Mesendoderm (in vitro differentiated cells): Measurements from ENCODE around the gene CDH8.
A peak's percentile ranks its signal among the peaks of the same experiment; 100 is the strongest.
"Not testable (repeated sequence)": the region's sequence is repeated elsewhere in the genome, so short reads cannot be mapped to it uniquely, and the experiment has no call there.

Experiments used
- DNase-seq: peaks from one replicate; pipeline ENCODE4 v3.0.0; 2013
- H2AK5ac ChIP-seq: 2 replicates; pipeline ENCODE4 v1.6.1; 2013; ENCODE audit warnings: low read length, inconsistent platforms
- H2BK120ac ChIP-seq: 2 replicates; pipeline ENCODE4 v1.6.1; 2013; ENCODE audit warnings: low read depth, mild to moderate bottlenecking, low read length, moderate library complexity, mixed read lengths
- H2BK15ac ChIP-seq: replicated peaks from 2 replicates; pipeline ENCODE4 v1.6.1; 2013; ENCODE audit warnings: low read depth, mild to moderate bottlenecking, moderate library complexity
- H2BK5ac ChIP-seq: 2 replicates; pipeline ENCODE4 v1.6.1; 2013; ENCODE audit warnings: low read length, inconsistent platforms
- H3K18ac ChIP-seq: 2 replicates; pipeline ENCODE4 v1.6.1; 2013; ENCODE audit warnings: mild to moderate bottlenecking, low read length, mixed read lengths
- H3K23ac ChIP-seq: one replicate; pipeline ENCODE4 v1.6.1; 2013; ENCODE audit warnings: low read length
- H3K27ac ChIP-seq: 2 replicates; pipeline ENCODE4 v1.5.1; 2013; ENCODE audit warnings: low read depth, mild to moderate bottlenecking, inconsistent platforms, low read length, moderate library complexity
- H3K27me3 ChIP-seq: 2 replicates; pipeline ENCODE4 v1.6.1; 2013; ENCODE audit warnings: low read length, control low read depth, mild to moderate bottlenecking, inconsistent platforms; ENCODE audit not compliant: insufficient read depth, poor library complexity
- H3K36me3 ChIP-seq: 2 replicates; pipeline ENCODE4 v1.6.1; 2013; ENCODE audit warnings: low read length, inconsistent platforms; ENCODE audit not compliant: control insufficient read depth, insufficient read depth
- H3K4ac ChIP-seq: one replicate; pipeline ENCODE4 v1.6.1; 2013; ENCODE audit warnings: low read depth, mild to moderate bottlenecking, low read length, moderate library complexity
- H3K4me1 ChIP-seq: 2 replicates; pipeline ENCODE4 v1.6.1; 2013; ENCODE audit warnings: low read depth, low read length, inconsistent platforms; ENCODE audit not compliant: control insufficient read depth
- H3K4me2 ChIP-seq: 2 replicates; pipeline ENCODE4 v1.6.1; 2013; ENCODE audit warnings: low read length
- H3K4me3 ChIP-seq: 2 replicates; pipeline ENCODE4 v1.5.1; 2013; ENCODE audit warnings: mild to moderate bottlenecking, low read length
- H3K56ac ChIP-seq: one replicate; pipeline ENCODE4 v1.6.1; 2013; ENCODE audit warnings: low read length
- H3K79me1 ChIP-seq: 2 replicates; pipeline ENCODE4 v1.6.1; 2013; ENCODE audit warnings: low read length, inconsistent platforms
- H3K79me2 ChIP-seq: 2 replicates; pipeline ENCODE4 v1.6.1; 2013; ENCODE audit warnings: mild to moderate bottlenecking, low read length; ENCODE audit not compliant: control insufficient read depth, insufficient read depth
- H3K9ac ChIP-seq: 2 replicates; pipeline ENCODE4 v1.6.1; 2013; ENCODE audit warnings: low read length, inconsistent platforms
- H4K5ac ChIP-seq: one replicate; pipeline ENCODE4 v1.6.1; 2013; ENCODE audit warnings: low read length
- H4K8ac ChIP-seq: one replicate; pipeline ENCODE4 v1.6.1; 2013; ENCODE audit warnings: low read depth, mild to moderate bottlenecking, control low read depth, low read length, moderate library complexity
- WGBS: extraction: QIAGEN DNeasy Blood & Tissue Kit; methylation state at CpG from one replicate; pipeline ENCODE4 v1.1.7; 2013; ENCODE audit warnings: low lambda C conversion rate, missing lambda C conversion rate; ENCODE audit not compliant: insufficient coverage; ENCODE audit errors: extremely low coverage; 5-methylcytosine and 5-hydroxymethylcytosine counted together

Gene CDH8

DNA sequence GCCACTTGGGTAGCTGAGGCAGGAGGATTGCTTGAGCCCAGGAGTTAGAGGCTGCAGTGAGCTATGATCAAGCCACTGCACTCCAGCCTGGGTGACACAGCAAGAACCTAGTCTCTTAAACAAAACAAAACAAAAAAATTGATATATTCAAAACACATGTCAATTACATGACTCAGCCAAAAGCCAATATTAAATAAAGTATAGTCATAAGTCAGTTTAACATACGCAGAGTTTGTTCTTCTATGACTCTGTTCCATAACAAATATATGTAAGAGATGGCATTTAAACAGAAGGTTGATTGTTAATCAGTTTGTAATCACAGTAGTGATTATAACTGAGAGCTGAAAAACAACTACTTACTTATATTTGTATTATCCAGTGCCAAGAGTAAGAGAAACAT, 106.5 kb downstream of the CDH8 start:
- no peaks in the 10 kb centered on the region for H3K36me3 ChIP-seq
- H4K8ac ChIP-seq, result no peak overlapping the region
- WGBS, result no CpG with 5 or more reads among the region's 1 CpG
- H2AK5ac ChIP-seq, result no peak overlapping the region
- H3K4ac ChIP-seq, result no peak overlapping the region
- H4K5ac ChIP-seq, result no peak overlapping the region
- DNase-seq, result no peak
- H3K18ac ChIP-seq, result no peak overlapping the region
- H2BK5ac ChIP-seq, result no peak overlapping the region
- no peak overlapping the region for H3K9ac ChIP-seq
- H3K4me2 ChIP-seq, result no peak overlapping the region
- no peak overlapping the region for H3K27ac ChIP-seq
- H3K27me3 ChIP-seq, result no peaks in the 10 kb centered on the region
- H3K4me1 ChIP-seq, result no peaks in the 10 kb centered on the region
- H2BK120ac ChIP-seq, result no peak overlapping the region
- no peak overlapping the region for H3K23ac ChIP-seq
- no peaks in the 10 kb centered on the region for H3K79me2 ChIP-seq
- no peak overlapping the region for H3K56ac ChIP-seq
- H2BK15ac ChIP-seq, result no peak overlapping the region
- H3K79me1 ChIP-seq, result no peaks in the 10 kb centered on the region
- H3K4me3 ChIP-seq, result no peak overlapping the region

GRCh38 chr16:61926766-61927165, 109.5 kb downstream of the CDH8 start:
- H3K27me3 ChIP-seq, result no peaks in the 10 kb centered on the region
- no peak overlapping the region for H2BK15ac ChIP-seq
- no peak for DNase-seq
- H3K56ac ChIP-seq, result no peak overlapping the region
- no peak overlapping the region for H3K18ac ChIP-seq
- H3K4me2 ChIP-seq, result no peak overlapping the region
- H3K4me3 ChIP-seq, result no peak overlapping the region
- H3K79me1 ChIP-seq, result no peaks in the 10 kb centered on the region
- H4K5ac ChIP-seq, result no peak overlapping the region
- no peak overlapping the region for H4K8ac ChIP-seq
- no peaks in the 10 kb centered on the region for H3K4me1 ChIP-seq
- no peak overlapping the region for H2AK5ac ChIP-seq
- H2BK120ac ChIP-seq, result no peak overlapping the region
- H3K23ac ChIP-seq, result no peak overlapping the region
- no peak overlapping the region for H3K27ac ChIP-seq
- H3K9ac ChIP-seq, result no peak overlapping the region
- H3K79me2 ChIP-seq, result no peaks in the 10 kb centered on the region
- no peaks in the 10 kb centered on the region for H3K36me3 ChIP-seq
- no peak overlapping the region for H3K4ac ChIP-seq
- no peak overlapping the region for H2BK5ac ChIP-seq
- WGBS, result no CpG with 5 or more reads among the region's 3 CpGs

- H4K5ac ChIP-seq, result no peak overlapping the region
- no peak overlapping the region for H3K56ac ChIP-seq
- H3K18ac ChIP-seq, result no peak overlapping the region
- no peak overlapping the region for H2BK15ac ChIP-seq
- no peak overlapping the region for H3K4me2 ChIP-seq
- no peak overlapping the region for H3K23ac ChIP-seq
- no peak overlapping the region for H3K9ac ChIP-seq
- H3K4ac ChIP-seq, result no peak overlapping the region
- no peak overlapping the region for H2BK120ac ChIP-seq
- no peak overlapping the region for H2AK5ac ChIP-seq
- no peak overlapping the region for H3K4me3 ChIP-seq
- no peak for DNase-seq
- no peaks in the 10 kb centered on the region for H3K4me1 ChIP-seq
- no peak overlapping the region for H3K27ac ChIP-seq
- no peaks in the 10 kb centered on the region for H3K27me3 ChIP-seq
- no peak overlapping the region for H2BK5ac ChIP-seq
- H3K36me3 ChIP-seq, result no peaks in the 10 kb centered on the region
- H4K8ac ChIP-seq, result no peak overlapping the region
- H3K79me1 ChIP-seq, result no peaks in the 10 kb centered on the region
- no peaks in the 10 kb centered on the region for H3K79me2 ChIP-seq
Observed at GRCh38 chr16:61923629-61924028, 112.6 kb downstream of the CDH8 start.

DNA sequence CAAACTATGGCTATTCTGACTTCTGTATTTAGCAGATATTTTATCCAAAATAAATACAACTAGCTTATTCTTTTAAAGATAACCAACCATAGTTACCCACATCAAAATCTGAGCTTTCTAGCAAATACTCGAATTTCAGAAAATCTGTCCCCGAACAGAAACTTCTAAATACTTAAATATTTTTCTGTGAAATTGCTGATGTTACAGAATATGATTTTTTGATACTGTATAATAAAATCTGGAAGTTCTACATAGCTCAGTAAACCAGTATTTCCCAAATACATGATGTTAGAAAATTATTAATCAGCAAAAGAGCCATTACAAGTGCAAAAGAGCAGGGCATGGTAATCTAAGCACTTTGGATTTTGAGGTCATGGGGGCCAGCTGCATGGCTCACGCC, 114.9 kb downstream of the CDH8 start:
- no peaks in the 10 kb centered on the region for H3K27me3 ChIP-seq
- H3K23ac ChIP-seq, result no peak overlapping the region
- H3K27ac ChIP-seq, result no peak overlapping the region
- no peak overlapping the region for H2BK15ac ChIP-seq
- no peak overlapping the region for H3K56ac ChIP-seq
- no peak overlapping the region for H3K18ac ChIP-seq
- no peaks in the 10 kb centered on the region for H3K79me2 ChIP-seq
- H2BK120ac ChIP-seq, result no peak overlapping the region
- H3K4me3 ChIP-seq, result no peak overlapping the region
- H3K4me2 ChIP-seq, result no peak overlapping the region
- no peak for DNase-seq
- no peaks in the 10 kb centered on the region for H3K4me1 ChIP-seq
- no peak overlapping the region for H4K5ac ChIP-seq
- H3K9ac ChIP-seq, result no peak overlapping the region
- H2BK5ac ChIP-seq, result no peak overlapping the region
- WGBS, result no CpG with 5 or more reads among the region's 3 CpGs
- no peaks in the 10 kb centered on the region for H3K79me1 ChIP-seq
- no peaks in the 10 kb centered on the region for H3K36me3 ChIP-seq
- H3K4ac ChIP-seq, result no peak overlapping the region
- no peak overlapping the region for H2AK5ac ChIP-seq
- H4K8ac ChIP-seq, result no peak overlapping the region

DNA sequence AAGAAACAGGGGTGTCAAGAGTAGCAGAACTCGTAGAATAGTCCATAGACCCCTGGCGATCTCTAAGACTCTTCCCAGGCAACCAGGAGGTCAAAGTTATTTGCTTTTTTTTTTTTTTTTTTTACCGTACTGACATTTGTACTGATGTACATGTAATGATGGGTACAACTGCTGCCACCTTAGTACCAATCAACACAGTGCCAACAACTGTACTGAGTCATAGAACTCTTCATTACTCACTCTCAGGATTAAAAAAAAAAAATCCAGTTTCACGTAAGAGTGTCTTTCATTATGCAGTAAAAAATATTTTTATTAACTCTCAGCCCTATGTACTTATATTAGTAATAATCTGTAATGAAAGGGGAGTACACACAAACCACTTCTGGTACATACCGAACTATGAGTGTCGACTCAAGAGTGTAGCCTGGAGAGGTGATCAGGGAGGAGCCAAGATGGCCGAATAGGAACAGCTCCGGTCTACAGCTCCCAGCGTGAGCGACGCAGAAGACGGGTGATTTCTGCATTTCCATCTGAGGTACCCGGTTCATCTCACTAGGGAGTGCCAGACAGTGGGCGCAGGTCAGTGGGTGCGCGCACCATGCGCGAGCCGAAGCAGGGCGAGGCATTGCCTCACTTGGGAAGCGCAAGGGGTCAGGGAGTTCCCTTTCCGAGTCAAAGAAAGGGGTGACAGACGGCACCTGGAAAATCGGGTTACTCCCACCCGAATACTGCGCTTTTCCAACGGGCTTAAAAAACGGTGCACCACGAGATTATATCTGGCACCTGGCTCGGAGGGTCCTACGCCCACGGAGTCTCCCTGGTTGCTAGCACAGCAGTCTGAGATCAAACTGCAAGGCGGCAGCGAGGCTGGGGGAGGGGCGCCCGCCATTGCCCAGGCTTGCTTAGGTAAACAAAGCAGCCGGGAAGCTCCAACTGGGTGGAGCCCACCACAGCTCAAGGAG, 118.1 kb downstream of the CDH8 start:
- H2BK120ac ChIP-seq, H2BK5ac ChIP-seq, H2AK5ac ChIP-seq, H3K27me3 ChIP-seq, H3K56ac ChIP-seq, H3K4me2 ChIP-seq, H3K27ac ChIP-seq, H2BK15ac ChIP-seq, H4K5ac ChIP-seq, H3K23ac ChIP-seq, H3K18ac ChIP-seq, H3K4me1 ChIP-seq, H3K36me3 ChIP-seq, H3K79me2 ChIP-seq, H3K4me3 ChIP-seq, H3K4ac ChIP-seq, H3K9ac ChIP-seq, H3K79me1 ChIP-seq, H4K8ac ChIP-seq: not testable (repeated sequence)
- no CpG with 5 or more reads among the region's 37 CpGs for WGBS
- peak; percentile 10 for DNase-seq

- H3K36me3 ChIP-seq, result no peaks in the 10 kb centered on the region
- peak; percentile 22 for DNase-seq
- H2BK5ac ChIP-seq, result no peak overlapping the region
- H3K4ac ChIP-seq, result no peak overlapping the region
- no peak overlapping the region for H3K4me3 ChIP-seq
- H3K27ac ChIP-seq, result no peak overlapping the region
- H3K18ac ChIP-seq, result no peak overlapping the region
- no peaks in the 10 kb centered on the region for H3K79me2 ChIP-seq
- no peaks in the 10 kb centered on the region for H3K4me1 ChIP-seq
- no peak overlapping the region for H4K5ac ChIP-seq
- no peak overlapping the region for H2BK120ac ChIP-seq
- no peak overlapping the region for H3K4me2 ChIP-seq
- H3K9ac ChIP-seq, result no peak overlapping the region
- H4K8ac ChIP-seq, result no peak overlapping the region
- no peak overlapping the region for H3K23ac ChIP-seq
- no peak overlapping the region for H2BK15ac ChIP-seq
- H2AK5ac ChIP-seq, result no peak overlapping the region
- no peaks in the 10 kb centered on the region for H3K79me1 ChIP-seq
- WGBS, result no CpG with 5 or more reads among the region's 3 CpGs
- H3K27me3 ChIP-seq, result no peaks in the 10 kb centered on the region
- H3K56ac ChIP-seq, result no peak overlapping the region
Observed at GRCh38 chr16:61915569-61915968, 120.7 kb downstream of the CDH8 start.
